ENCODE measurements around the gene FAM110C. TPM values are rescaled to one million over a fixed set of nuclear protein-coding genes. Genes with fewer than 3 reads are reported as not detected.

The FAM110C gene
- total RNA-seq, 2 donors from 2014 or later: 20.1 to 24.6 TPM

- peaks cover 7% of the 10 kb centered on the region for H3K4me1 ChIP-seq
- TF ChIP-seq, protein P1, sequence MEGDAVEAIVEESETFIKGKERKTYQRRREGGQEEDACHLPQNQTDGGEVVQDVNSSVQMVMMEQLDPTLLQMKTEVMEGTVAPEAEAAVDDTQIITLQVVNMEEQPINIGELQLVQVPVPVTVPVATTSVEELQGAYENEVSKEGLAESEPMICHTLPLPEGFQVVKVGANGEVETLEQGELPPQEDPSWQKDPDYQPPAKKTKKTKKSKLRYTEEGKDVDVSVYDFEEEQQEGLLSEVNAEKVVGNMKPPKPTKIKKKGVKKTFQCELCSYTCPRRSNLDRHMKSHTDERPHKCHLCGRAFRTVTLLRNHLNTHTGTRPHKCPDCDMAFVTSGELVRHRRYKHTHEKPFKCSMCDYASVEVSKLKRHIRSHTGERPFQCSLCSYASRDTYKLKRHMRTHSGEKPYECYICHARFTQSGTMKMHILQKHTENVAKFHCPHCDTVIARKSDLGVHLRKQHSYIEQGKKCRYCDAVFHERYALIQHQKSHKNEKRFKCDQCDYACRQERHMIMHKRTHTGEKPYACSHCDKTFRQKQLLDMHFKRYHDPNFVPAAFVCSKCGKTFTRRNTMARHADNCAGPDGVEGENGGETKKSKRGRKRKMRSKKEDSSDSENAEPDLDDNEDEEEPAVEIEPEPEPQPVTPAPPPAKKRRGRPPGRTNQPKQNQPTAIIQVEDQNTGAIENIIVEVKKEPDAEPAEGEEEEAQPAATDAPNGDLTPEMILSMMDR (IDR thresholded peaks at IDR 0.05): no peak
- H3K9me3 ChIP-seq: no peaks in the 10 kb centered on the region
- H3K27ac ChIP-seq: no peak overlapping the region
- H3K9ac ChIP-seq (ENCODE audit: low read depth in 2 of 2, low read length in 2 of 2): no peak overlapping the region
- H3K4me3 ChIP-seq: no peak overlapping the region
- intact Hi-C loops (cut with DNase I): no loop called here
- no peak for DNase-seq
- H3K27me3 ChIP-seq: no peaks in the 10 kb centered on the region
- no peaks in the 10 kb centered on the region for H3K36me3 ChIP-seq
Observed at GRCh38 chr2:66853-67252, 20.5 kb upstream of the FAM110C start.

DNA sequence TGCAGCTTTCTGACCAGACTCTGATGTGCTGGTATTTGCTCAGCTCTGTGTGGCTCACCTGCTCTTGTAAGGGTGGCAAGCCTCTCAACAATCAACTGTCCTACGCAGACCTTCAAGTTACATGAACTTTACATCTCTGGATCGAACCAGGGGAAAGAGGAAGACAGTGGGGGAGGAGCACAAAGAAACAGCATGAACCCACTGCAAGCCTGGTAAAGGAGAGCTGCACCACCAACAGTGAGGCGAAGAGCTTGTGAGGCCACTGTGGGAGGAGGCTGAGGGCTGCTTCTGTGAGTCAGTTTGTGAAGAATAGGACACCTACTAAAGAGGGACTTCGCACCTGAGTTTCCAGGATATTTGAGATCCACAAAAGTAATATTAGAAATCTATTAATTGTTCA lies 18.8 kb upstream of the FAM110C start:
- Histone ChIP-seq H3K36me3 (no peaks in the 10 kb centered on the region), H3K27ac (no peak overlapping the region), H3K4me3 (no peak overlapping the region), H3K9ac (ENCODE audit: low read depth in 2 of 2, low read length in 2 of 2) (no peak overlapping the region), H3K27me3 (no peaks in the 10 kb centered on the region), H3K9me3 (no peaks in the 10 kb centered on the region), H3K4me1 (peaks cover 1% of the 10 kb centered on the region)
- DNase-seq: no peak
- TF ChIP-seq, protein P1 (IDR thresholded peaks at IDR 0.05): no peak
- intact Hi-C loops (cut with DNase I): no loop called here

- Histone ChIP-seq H3K4me1 (no peaks in the 10 kb centered on the region), H3K36me3 (no peaks in the 10 kb centered on the region), H3K27ac (no peak overlapping the region), H3K4me3 (no peak overlapping the region), H3K27me3 (no peaks in the 10 kb centered on the region), H3K9ac (ENCODE audit: low read depth in 2 of 2, low read length in 2 of 2) (no peak overlapping the region), H3K9me3 (no peaks in the 10 kb centered on the region)
- TF ChIP-seq, protein P1 (IDR thresholded peaks at IDR 0.05): no peak
- DNase-seq: no peak
- intact Hi-C loops (cut with DNase I): no loop called here
Observed at GRCh38 chr2:55587-56448, 9.5 kb upstream of the FAM110C start.

DNA sequence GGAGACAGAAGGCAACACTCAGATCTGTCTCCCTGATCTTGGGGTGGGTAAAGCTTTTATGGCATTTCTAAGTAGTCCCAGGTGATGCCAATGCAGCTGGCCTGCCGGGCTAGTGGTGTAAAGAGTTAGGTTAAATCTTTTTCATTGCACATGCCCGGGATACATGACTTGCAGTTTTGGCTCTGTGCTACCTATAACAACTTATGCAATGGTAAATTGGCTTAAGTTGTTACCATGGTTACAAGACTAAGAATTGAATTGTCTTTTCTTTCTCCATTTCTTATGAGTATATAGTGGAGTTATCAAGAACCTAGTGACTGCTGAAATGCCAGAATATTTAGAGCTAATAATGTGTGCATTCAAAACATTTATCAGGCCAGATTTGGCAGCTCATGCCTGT lies 5.3 kb upstream of the FAM110C start:
- H3K9ac ChIP-seq (ENCODE audit: low read depth in 2 of 2, low read length in 2 of 2): no peak overlapping the region
- H3K4me3 ChIP-seq: no peak overlapping the region
- no peak overlapping the region for H3K27ac ChIP-seq
- H3K9me3 ChIP-seq: no peaks in the 10 kb centered on the region
- no peak for DNase-seq
- no peaks in the 10 kb centered on the region for H3K4me1 ChIP-seq
- TF ChIP-seq, protein P1 (IDR thresholded peaks at IDR 0.05): no peak
- intact Hi-C loops (cut with DNase I): no loop called here
- no peaks in the 10 kb centered on the region for H3K27me3 ChIP-seq
- H3K36me3 ChIP-seq: no peaks in the 10 kb centered on the region

DNA sequence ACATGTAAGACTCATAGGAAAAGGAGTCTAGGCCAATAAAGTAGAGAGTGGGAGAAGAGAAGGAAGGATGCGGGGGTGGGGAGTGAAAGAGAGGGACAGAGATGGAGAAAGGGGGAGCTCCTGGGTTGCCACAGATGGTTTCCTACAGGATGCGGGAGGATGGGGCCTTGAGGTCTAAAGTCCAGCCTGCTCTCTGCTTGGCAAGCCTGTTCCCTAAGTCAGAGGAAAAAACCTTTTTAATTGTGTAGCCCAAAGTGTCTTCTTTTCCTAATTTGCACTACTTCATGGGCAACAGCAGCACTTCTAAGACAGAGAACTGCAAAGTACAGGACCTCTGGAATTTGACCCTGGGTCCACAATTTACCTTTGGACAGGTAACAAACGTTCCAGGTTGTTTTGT lies 1.4 kb upstream of the FAM110C start:
- TF ChIP-seq, protein P1 (IDR thresholded peaks at IDR 0.05): no peak
- Histone ChIP-seq H3K36me3 (no peaks in the 10 kb centered on the region), H3K27ac (peak overlapping the region; percentile 87), H3K4me3 (no peak overlapping the region), H3K4me1 (no peaks in the 10 kb centered on the region), H3K9ac (ENCODE audit: low read depth in 2 of 2, low read length in 2 of 2) (peak overlapping the region; percentile 33 to 80), H3K9me3 (no peaks in the 10 kb centered on the region), H3K27me3 (peaks cover 8% of the 10 kb centered on the region)
- DNase-seq: no peak
- intact Hi-C loops (cut with DNase I): no loop called here
